NK-92 treated with Interleukin-12 subunit alpha and Interleukin-12 subunit beta, amount 100 ng/mL, for 24 hours (cell line): ENCODE results near the gene SUSD4.

Source experiments
- DNase-seq: peaks from one replicate; lab custom pipeline; 2025; lab: John Stamatoyannopoulos, UW

Gene SUSD4

DNA sequence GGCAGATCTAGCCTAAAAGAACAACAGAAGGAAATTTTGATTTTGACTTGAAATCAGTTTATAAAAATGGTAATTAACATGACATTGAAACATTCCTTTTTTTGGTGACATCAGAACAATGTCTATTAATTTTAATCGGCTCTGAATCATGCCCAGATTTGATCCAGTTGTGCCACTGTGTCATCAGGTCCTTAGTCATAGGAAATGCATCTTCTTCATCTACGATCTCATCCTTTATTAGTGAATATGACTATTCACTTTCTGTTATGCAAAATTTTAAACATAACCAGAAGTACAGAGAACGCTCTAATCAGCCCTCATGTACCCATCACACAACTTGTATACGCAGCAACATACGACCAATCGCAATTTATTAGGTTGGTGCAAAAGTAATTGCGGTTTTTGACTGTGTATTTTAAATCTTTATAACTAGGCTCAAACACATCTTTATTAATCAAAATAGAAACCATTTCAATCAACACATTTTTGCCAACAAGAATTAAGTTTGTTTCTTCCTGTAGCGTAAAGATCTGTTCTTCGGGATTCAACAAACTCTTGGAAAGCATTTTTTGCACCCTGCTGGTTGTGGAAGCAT, 180.6 kb downstream of the SUSD4 start:
- no peak for DNase-seq

DNA sequence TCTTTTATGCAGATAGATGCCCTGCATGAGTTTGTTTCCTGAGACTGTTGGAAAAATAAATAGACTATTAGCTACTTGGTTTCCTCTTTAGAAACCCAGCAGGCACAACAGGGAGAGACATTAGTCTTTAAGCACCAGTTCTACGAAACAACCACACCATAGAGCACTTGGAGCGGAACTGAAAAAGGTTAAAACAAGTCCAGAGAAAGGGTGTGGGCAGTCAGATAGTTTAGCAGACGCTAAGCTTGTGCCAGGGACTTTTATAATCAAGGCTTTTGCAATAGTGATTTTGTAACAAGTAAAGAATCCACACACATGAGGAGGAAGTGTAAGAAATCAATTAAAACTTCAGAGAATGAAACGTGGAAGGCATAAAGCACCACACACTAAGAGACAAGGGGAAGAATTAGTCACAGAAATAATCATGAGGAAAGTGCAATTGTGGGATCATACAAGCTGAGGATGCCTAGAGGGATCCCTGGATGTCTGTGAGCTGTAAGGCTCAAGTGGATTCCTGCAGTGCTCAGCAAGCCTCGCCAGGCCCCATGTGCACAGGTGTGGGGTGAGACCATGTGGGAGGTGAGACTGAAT, 183.2 kb downstream of the SUSD4 start:
- no peak for DNase-seq

DNA sequence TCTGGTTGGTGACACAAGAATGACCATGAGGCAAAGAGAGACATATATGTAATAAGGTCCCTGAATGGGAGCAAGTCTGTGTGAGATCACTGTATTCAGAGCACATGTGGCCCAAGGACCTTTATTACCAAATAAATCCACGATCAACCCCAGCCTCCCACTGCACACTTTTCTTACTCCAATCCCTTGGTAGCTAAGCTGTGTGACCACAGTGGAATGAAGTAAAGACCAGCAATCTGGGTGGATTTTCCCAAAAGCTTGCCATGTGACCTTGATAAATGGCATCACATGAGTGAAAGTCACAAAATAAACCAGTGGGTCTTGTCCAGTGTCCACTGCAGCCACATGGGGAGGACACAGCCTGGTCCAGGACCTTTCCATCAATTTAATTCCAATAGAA, 184.2 kb downstream of the SUSD4 start:
- no peak for DNase-seq

DNA sequence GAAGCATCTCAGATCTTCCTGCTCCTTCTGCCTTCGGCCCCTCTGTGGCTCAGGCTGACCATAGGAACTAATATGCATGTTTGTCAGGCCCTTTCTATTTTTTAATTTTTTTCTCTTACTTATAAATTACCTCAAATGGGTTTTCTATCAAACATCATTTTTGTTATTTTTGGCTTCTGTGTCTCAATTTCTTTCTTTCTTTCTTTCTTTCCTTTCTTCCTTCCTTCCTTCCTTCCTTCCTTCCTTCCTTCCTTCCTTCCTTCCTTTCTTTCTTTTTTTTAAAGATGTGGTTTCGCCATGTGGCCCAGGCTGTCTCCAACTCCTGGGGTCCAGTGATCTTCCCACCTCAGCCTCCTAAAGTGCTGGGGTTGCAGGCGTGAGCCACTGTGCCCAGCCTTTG, 184.7 kb downstream of the SUSD4 start:
- DNase-seq: no peak

DNA sequence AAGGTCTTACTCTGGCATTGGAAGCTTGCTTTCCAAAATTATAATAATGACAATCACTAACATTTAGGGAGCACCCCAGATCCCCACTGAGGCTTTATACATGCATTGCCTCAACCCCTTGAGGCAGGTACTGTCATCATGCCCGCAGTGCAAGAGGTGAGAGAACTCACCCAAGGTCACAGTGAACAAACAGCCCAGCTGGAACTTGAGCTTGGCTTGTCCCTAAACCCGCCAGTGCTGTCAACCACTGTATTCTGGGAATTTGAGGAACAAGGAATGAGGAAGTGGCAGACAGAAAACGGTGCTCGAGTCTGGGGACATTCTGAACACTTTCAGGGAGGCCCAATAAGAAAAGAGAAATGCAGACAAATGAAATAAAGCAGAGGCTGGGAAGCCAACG, 186.3 kb downstream of the SUSD4 start:
- DNase-seq: no peak

DNA sequence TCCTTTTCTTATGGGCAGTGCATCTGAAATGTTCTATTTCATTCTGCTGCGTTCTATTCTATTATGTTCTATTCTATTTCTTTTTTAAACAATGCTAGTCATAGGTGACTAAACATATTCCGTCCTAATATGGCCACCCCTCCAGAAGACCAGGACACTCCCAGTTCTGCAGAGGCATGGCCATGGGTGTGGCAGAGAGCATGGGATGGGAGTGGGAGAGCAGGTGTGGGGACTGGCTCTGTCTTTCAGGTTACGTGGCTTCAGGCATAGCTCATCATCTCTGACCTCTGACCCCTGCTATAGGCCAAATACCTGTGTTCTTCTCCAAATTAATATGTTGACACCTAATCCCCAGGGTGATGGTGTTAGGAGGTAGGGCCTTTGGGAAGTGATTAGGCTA, 187.5 kb downstream of the SUSD4 start:
- no peak for DNase-seq

DNA sequence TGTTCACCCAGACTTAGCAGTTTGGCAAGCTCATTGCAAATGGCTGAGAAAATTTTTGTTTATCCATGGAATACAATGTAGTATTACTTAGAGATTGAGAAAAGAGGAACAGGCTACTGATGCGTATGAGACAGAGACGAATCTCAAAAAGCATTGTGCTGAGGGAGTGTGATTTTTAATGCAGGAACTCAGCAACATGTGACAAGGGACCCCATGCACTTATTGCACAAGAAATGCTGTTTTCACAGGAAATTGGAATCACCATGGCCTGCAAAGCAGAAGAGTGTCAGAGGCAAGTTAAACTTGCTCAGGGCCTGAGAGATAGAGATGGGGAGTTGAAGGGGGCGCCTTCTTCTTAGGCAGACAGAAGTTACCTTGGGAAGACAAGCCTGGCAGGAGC, 188.3 kb downstream of the SUSD4 start:
- DNase-seq: no peak

DNA sequence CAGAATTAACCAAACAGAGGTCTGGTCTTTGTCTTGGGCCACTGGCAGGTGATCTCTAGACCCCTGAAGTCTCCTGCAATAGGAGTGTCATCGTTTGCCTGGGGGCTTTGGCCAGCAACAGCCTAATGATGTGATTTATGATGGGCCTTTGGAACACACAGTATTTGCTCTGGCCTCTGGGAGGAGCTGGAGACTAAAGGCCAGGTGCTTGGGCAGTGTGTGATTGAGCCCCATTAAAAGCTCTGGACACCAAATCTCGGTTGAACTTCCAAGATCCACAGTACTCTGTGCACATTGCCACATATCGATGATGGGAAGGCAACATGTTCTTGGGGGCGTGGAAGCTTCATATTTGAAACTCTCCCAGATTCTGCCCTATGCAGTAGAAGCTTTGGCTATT, 188.9 kb downstream of the SUSD4 start:
- DNase-seq: no peak
